Astrocyte (in vitro differentiated cells and primary cell): ENCODE measurements around the gene HS6ST2.

Experiments used
- CTCF ChIP-seq: IDR thresholded peaks from 2 replicates; pipeline ENCODE4 v1.5.1; 2011; ENCODE audit warnings: low read depth, mild to moderate bottlenecking, inconsistent platforms, low read length, moderate library complexity; ENCODE audit not compliant: insufficient read depth
- EZH2 ChIP-seq: IDR thresholded peaks from 2 replicates; pipeline ENCODE4 v1.6.1; 2012; ENCODE audit warnings: mild to moderate bottlenecking, low read length, inconsistent platforms; ENCODE audit not compliant: insufficient read depth

- no peak for TF ChIP-seq EZH2
- TF ChIP-seq CTCF, result no peak
These were observed 212.8 kb downstream of the HS6ST2 start for GRCh38 chrX:132745593-132745992.
